Measurements from ENCODE around the gene SPATS1. TPM values are rescaled to one million over a fixed set of nuclear protein-coding genes. Genes with fewer than 3 reads are reported as not detected.

SPATS1 gene, protein sequence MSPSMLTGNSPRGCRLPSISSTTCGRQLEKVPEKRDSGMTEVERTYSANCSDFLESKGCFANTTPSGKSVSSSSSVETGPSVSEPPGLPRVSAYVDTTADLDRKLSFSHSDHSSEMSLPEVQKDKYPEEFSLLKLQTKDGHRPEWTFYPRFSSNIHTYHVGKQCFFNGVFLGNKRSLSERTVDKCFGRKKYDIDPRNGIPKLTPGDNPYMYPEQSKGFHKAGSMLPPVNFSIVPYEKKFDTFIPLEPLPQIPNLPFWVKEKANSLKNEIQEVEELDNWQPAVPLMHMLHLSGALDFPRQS
- total RNA-seq: not detected in 2 replicates
- total RNA-seq (2013): not detected
- polyA plus RNA-seq: not detected in 2 replicates
- not detected in 2 replicates for polyA minus RNA-seq

DNA sequence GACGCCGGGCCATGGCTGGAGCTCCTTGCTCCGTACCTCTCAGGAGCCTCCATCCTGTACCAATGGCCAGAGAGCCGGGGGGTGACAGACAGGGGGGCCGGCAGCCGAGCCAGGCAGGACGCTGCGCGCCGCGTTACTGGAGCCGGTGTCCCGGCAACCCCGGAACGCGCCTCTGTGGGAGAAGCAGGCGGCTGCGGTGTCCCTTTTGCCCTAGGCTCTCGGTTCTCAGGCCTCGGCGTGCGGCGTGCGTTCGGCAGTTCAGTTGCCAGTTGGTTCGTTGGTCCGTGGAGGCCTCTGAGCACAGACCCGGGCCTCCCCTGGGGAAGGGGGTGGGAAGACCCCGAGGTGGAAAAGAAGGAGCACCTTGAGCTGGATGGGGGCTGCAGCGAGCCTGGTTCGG is at the start of gene SPATS1:
Gene SPATS1 (plus strand): TSS at position 162 of the 400 bp plus-strand sequence. CDS start 446 bp downstream, outside the sequence.
- no peaks in the 10 kb centered on the region for H3K9me3 Mint-ChIP-seq (ENCODE audit: insufficient read depth)
- Histone ChIP-seq H3K36me3 (replicated peaks in 1 of 2; ENCODE audit: control extremely low read depth in 1 of 2, control insufficient read depth in 1 of 2, extremely low read depth in 1 of 2, insufficient read depth in 2 of 2, low read length in 1 of 2) (no peaks in the 10 kb centered on the region), H3K4me3 (ENCODE audit: control extremely low read depth in 1 of 5, extremely low read depth in 1 of 5, insufficient read depth in 1 of 5, low read depth in 2 of 5, low read length in 4 of 5) (no peak within 1 kb of the TSS), H3K9ac (ENCODE audit: low read length) (no peak within 1 kb of the TSS), H3K9me3 (ENCODE audit: control extremely low read depth in 1 of 3, control insufficient read depth in 2 of 3, insufficient read depth in 1 of 3, low read length in 2 of 3) (no peaks in the 10 kb centered on the region), H2AFZ (ENCODE audit: insufficient read depth, low read depth, low read length, poor library complexity, severe bottlenecking) (peak within 1 kb of the TSS; percentile 27), H3K79me2 (ENCODE audit: control insufficient read depth, insufficient read depth, low read length) (no peaks in the 10 kb centered on the region), H3K4me2 (replicated peaks; ENCODE audit: low read depth, low read length, poor library complexity, severe bottlenecking) (no peak within 1 kb of the TSS), H3K27me3 (replicated peaks in 1 of 4; ENCODE audit: control extremely low read depth in 1 of 4, control insufficient read depth in 3 of 4, insufficient read depth in 4 of 4, low read length in 3 of 4) (peaks cover 0 to 42% (median 25%) of the 10 kb centered on the region in 4 experiments), H3K27ac (ENCODE audit: low read length in 2 of 2) (no peak within 1 kb of the TSS), H4K20me1 (ENCODE audit: control insufficient read depth, insufficient read depth, low read length, poor library complexity, severe bottlenecking) (no peaks in the 10 kb centered on the region), H3K4me1 (ENCODE audit: control insufficient read depth in 2 of 2, insufficient read depth in 2 of 2, low read length in 2 of 2) (peaks cover 0 to 6% of the 10 kb centered on the region in 2 donors)
- CTCF ChIA-PET: interaction anchor here (0.7 to 1.4 kb wide), 3 partner anchors 74 to 1648 kb away, joined by 3 to 10 read pairs (median 5); no protein-coding TSS in a partner anchor
- intact Hi-C loops (cut with micrococcal nuclease): no loop called here
- peaks cover 47% of the 10 kb centered on the region for H3K27me3 Mint-ChIP-seq
- no peak within 1 kb of the TSS for H3K27ac Mint-ChIP-seq
- DNase-seq (no peak), ATAC-seq (ENCODE audit: low read depth) (no peak)
- no peaks in the 10 kb centered on the region for H3K4me1 Mint-ChIP-seq
- POLR2A ChIA-PET: no interaction called here
- H3K4me3 Mint-ChIP-seq: no peak within 1 kb of the TSS
- 7% methylated on average over 31 of the region's 31 CpGs for WGBS (ENCODE audit: insufficient coverage)
- TF ChIP-seq CTCF (IDR thresholded peaks at IDR 0.05) (no peak), EZH2 (IDR thresholded peaks at IDR 0.05; ENCODE audit: borderline replicate concordance, insufficient read depth, low read depth, low read length, poor library complexity, severe bottlenecking) (no peak)
